Effector memory CD8-positive, alpha-beta T cell (primary cell): ENCODE results near the gene EID3.
A peak's percentile ranks its signal among the peaks of the same experiment; 100 is the strongest.

Experiments
- ATAC-seq: fragments of 150-1000 bp; cut with Tn5 transposase; replicated peaks from 2 replicates; pipeline ENCODE4 v1.10.0; 2021; ENCODE audit warnings: mild to moderate bottlenecking, moderate library complexity
- DNase-seq, 3 experiments: peaks; one replicate each; pipeline ENCODE4 v3.0.0; 2021
- H3K27ac Mint-ChIP-seq, 2 donors: one replicate each; pipeline ENCODE4 v1.8.0; 2022; ENCODE audit warnings: mild to moderate bottlenecking in 2 of 2, mixed read lengths in 2 of 2, moderate library complexity in 2 of 2
- H3K27me3 Mint-ChIP-seq, 2 donors: one replicate each; pipeline ENCODE4 v1.8.0; 2022; ENCODE audit warnings: mixed read lengths in 2 of 2
- H3K36me3 Mint-ChIP-seq: one replicate; pipeline ENCODE4 v1.8.0; 2022; ENCODE audit warnings: mild to moderate bottlenecking, moderate library complexity, mixed read lengths; ENCODE audit not compliant: insufficient read depth
- H3K4me1 Mint-ChIP-seq, 2 donors: one replicate each; pipeline ENCODE4 v1.8.0; 2022; ENCODE audit warnings: low read depth in 2 of 2, mixed read lengths in 2 of 2
- H3K4me3 Mint-ChIP-seq, 2 donors: one replicate each; pipeline ENCODE4 v1.8.0; 2022; ENCODE audit warnings: mild to moderate bottlenecking in 2 of 2, mixed read lengths in 2 of 2, moderate library complexity in 2 of 2
- H3K9me3 Mint-ChIP-seq, 2 donors: one replicate each; pipeline ENCODE4 v1.8.0; 2022; ENCODE audit warnings: mixed read lengths in 2 of 2

The EID3 gene

GRCh38 chr12:104342635-104343249, 39.2 kb downstream of the EID3 start:
- Mint-ChIP-seq H3K27me3 (no peaks in the 10 kb centered on the region), H3K36me3 (peaks cover 41% of the 10 kb centered on the region), H3K4me3 (no peak overlapping the region), H3K9me3 (no peaks in the 10 kb centered on the region), H3K4me1 (no peaks in the 10 kb centered on the region), H3K27ac (no peak overlapping the region)
- DNase-seq (no peak), ATAC-seq (no peak)

- no peaks in the 10 kb centered on the region for H3K27me3 Mint-ChIP-seq
- no peak for ATAC-seq
- no peak for DNase-seq
- H3K27ac Mint-ChIP-seq: no peak overlapping the region
- H3K4me1 Mint-ChIP-seq: no peaks in the 10 kb centered on the region
- peaks cover 39% of the 10 kb centered on the region for H3K36me3 Mint-ChIP-seq
- no peak overlapping the region for H3K4me3 Mint-ChIP-seq
- no peaks in the 10 kb centered on the region for H3K9me3 Mint-ChIP-seq
Observed at GRCh38 chr12:104344682-104345081, 41.1 kb downstream of the EID3 start.

GRCh38 chr12:104345234-104346066, 41.9 kb downstream of the EID3 start:
- ATAC-seq: no peak
- Mint-ChIP-seq H3K27ac (no peak overlapping the region), H3K4me1 (no peaks in the 10 kb centered on the region), H3K9me3 (no peaks in the 10 kb centered on the region), H3K4me3 (no peak overlapping the region), H3K36me3 (peaks cover 38% of the 10 kb centered on the region), H3K27me3 (no peaks in the 10 kb centered on the region)
- DNase-seq: no peak

GRCh38 chr12:104347374-104348075, 44.0 kb downstream of the EID3 start:
- no peak for ATAC-seq
- H3K9me3 Mint-ChIP-seq: no peaks in the 10 kb centered on the region
- no peaks in the 10 kb centered on the region for H3K27me3 Mint-ChIP-seq
- H3K4me3 Mint-ChIP-seq: no peak overlapping the region
- H3K27ac Mint-ChIP-seq: peak overlapping the region in 1 of 2 donors; percentile 58
- H3K36me3 Mint-ChIP-seq: peaks cover 36% of the 10 kb centered on the region
- H3K4me1 Mint-ChIP-seq: peaks cover 0 to 5% of the 10 kb centered on the region in 2 donors
- DNase-seq: no peak

- Mint-ChIP-seq H3K36me3 (peaks cover 34% of the 10 kb centered on the region), H3K27me3 (no peaks in the 10 kb centered on the region)
Observed at GRCh38 chr12:104348283-104348993, 44.9 kb downstream of the EID3 start.

GRCh38 chr12:104348994-104349494, 45.5 kb downstream of the EID3 start:
- Mint-ChIP-seq H3K9me3 (no peaks in the 10 kb centered on the region), H3K4me3 (no peak overlapping the region), H3K27me3 (no peaks in the 10 kb centered on the region), H3K4me1 (peaks cover 0 to 5% of the 10 kb centered on the region in 2 donors), H3K27ac (no peak overlapping the region), H3K36me3 (peaks cover 29% of the 10 kb centered on the region)
- DNase-seq (no peak), ATAC-seq (no peak)

More at GRCh38 chr12:104348283-104348993, 44.9 kb downstream of the EID3 start:
- Mint-ChIP-seq H3K9me3 (no peaks in the 10 kb centered on the region), H3K4me3 (no peak overlapping the region), H3K4me1 (peaks cover 0 to 5% of the 10 kb centered on the region in 2 donors), H3K27ac (no peak overlapping the region)
- DNase-seq (no peak), ATAC-seq (no peak)

- Mint-ChIP-seq H3K4me1 (peaks cover 0 to 5% of the 10 kb centered on the region in 2 donors), H3K27ac (peak overlapping the region in 1 of 2 donors; percentile 67), H3K4me3 (no peak overlapping the region), H3K9me3 (no peaks in the 10 kb centered on the region), H3K36me3 (peaks cover 28% of the 10 kb centered on the region), H3K27me3 (no peaks in the 10 kb centered on the region)
- DNase-seq (no peak), ATAC-seq (no peak)
Observed at GRCh38 chr12:104350211-104351056, 46.9 kb downstream of the EID3 start.

- H3K4me3 Mint-ChIP-seq: no peak overlapping the region
- no peaks in the 10 kb centered on the region for H3K27me3 Mint-ChIP-seq
- peaks cover 0 to 5% of the 10 kb centered on the region in 2 donors for H3K4me1 Mint-ChIP-seq
- ATAC-seq: no peak
- H3K27ac Mint-ChIP-seq: peak overlapping the region in 1 of 2 donors; percentile 67
- H3K9me3 Mint-ChIP-seq: no peaks in the 10 kb centered on the region
- DNase-seq: no peak
- peaks cover 28% of the 10 kb centered on the region for H3K36me3 Mint-ChIP-seq
Observed at GRCh38 chr12:104351057-104351983, 47.8 kb downstream of the EID3 start.

- no peaks in the 10 kb centered on the region for H3K27me3 Mint-ChIP-seq
- H3K27ac Mint-ChIP-seq: peak overlapping the region in 1 of 2 donors; percentile 27
- H3K4me1 Mint-ChIP-seq: peaks cover 0 to 5% of the 10 kb centered on the region in 2 donors
- H3K4me3 Mint-ChIP-seq: no peak overlapping the region
- DNase-seq (no peak), ATAC-seq (no peak)
- no peaks in the 10 kb centered on the region for H3K9me3 Mint-ChIP-seq
- peaks cover 25% of the 10 kb centered on the region for H3K36me3 Mint-ChIP-seq
Observed at GRCh38 chr12:104352106-104352713, 48.7 kb downstream of the EID3 start.

- no peak for DNase-seq
- Mint-ChIP-seq H3K4me3 (no peak overlapping the region), H3K27ac (no peak overlapping the region), H3K27me3 (no peaks in the 10 kb centered on the region), H3K36me3 (peaks cover 22% of the 10 kb centered on the region), H3K4me1 (peaks cover 0 to 5% of the 10 kb centered on the region in 2 donors), H3K9me3 (no peaks in the 10 kb centered on the region)
- no peak for ATAC-seq
Observed at GRCh38 chr12:104353012-104353981, 49.8 kb downstream of the EID3 start.
